HG03135 (cell line): ENCODE measurements around the gene TUBGCP5.
"Not testable (repeated sequence)": the region's sequence is repeated elsewhere in the genome, so short reads cannot be mapped to it uniquely, and the experiment has no call there.

Source experiments
- ATAC-seq: cut with Tn5 transposase; IDR thresholded peaks from one replicate; pipeline ENCODE4 v1.9.1; 2021; ENCODE audit warnings: mild to moderate bottlenecking, moderate library complexity; ENCODE audit not compliant: unreplicated experiment

TUBGCP5 gene

GRCh38 chr15:23039143-23039916, at the start of gene TUBGCP5:
TSS of gene TUBGCP5 (minus strand) at chr15:23039569. CDS start at chr15:23039543, 26 bp downstream.
- ATAC-seq = peak; percentile 94

- ATAC-seq = no peak
These were observed 43.7 kb upstream of the TUBGCP5 start for GRCh38 chr15:23083115-23083514.

GRCh38 chr15:23081996-23082737, 42.8 kb upstream of the TUBGCP5 start:
- not testable (repeated sequence) for ATAC-seq

GRCh38 chr15:23081271-23081670, 41.9 kb upstream of the TUBGCP5 start:
- ATAC-seq = no peak

- ATAC-seq = no peak
These were observed 40.4 kb upstream of the TUBGCP5 start for GRCh38 chr15:23079766-23080165.

GRCh38 chr15:23075927-23076326, 36.6 kb upstream of the TUBGCP5 start:
- no peak for ATAC-seq

- no peak for ATAC-seq
These were observed 35.3 kb upstream of the TUBGCP5 start for GRCh38 chr15:23074684-23075083.

GRCh38 chr15:23073890-23074646, 34.7 kb upstream of the TUBGCP5 start:
- no peak for ATAC-seq

- ATAC-seq = no peak
These were observed 33.3 kb upstream of the TUBGCP5 start for GRCh38 chr15:23072633-23073032.

- no peak for ATAC-seq
These were observed 30.3 kb upstream of the TUBGCP5 start for GRCh38 chr15:23069496-23070166.

GRCh38 chr15:23067416-23067815, 28.0 kb upstream of the TUBGCP5 start:
- ATAC-seq = no peak

GRCh38 chr15:23065836-23066235, 26.5 kb upstream of the TUBGCP5 start:
- no peak for ATAC-seq

- no peak for ATAC-seq
These were observed 24.8 kb upstream of the TUBGCP5 start for GRCh38 chr15:23064156-23064555.

GRCh38 chr15:23057707-23058106, 18.3 kb upstream of the TUBGCP5 start:
- ATAC-seq = no peak

- no peak for ATAC-seq
These were observed 15.9 kb upstream of the TUBGCP5 start for GRCh38 chr15:23055316-23055715.

GRCh38 chr15:23052522-23052921, 13.2 kb upstream of the TUBGCP5 start:
- ATAC-seq = no peak

- ATAC-seq = no peak
These were observed 11.3 kb upstream of the TUBGCP5 start for GRCh38 chr15:23050708-23051107.

GRCh38 chr15:23049984-23050628, 10.7 kb upstream of the TUBGCP5 start:
- no peak for ATAC-seq

- not testable (repeated sequence) for ATAC-seq
These were observed 9.4 kb upstream of the TUBGCP5 start for GRCh38 chr15:23048572-23049282.

- ATAC-seq = not testable (repeated sequence)
These were observed 4.6 kb upstream of the TUBGCP5 start for GRCh38 chr15:23043987-23044386.
